HepG2 (cell line): ENCODE data around the gene GPR6. TPM values are rescaled to one million over a fixed set of nuclear protein-coding genes. Genes with fewer than 3 reads are reported as not detected.

Experiments
- ATAC-seq: fragments of 200-7000 bp; cut with Tn5 transposase; 3 replicates; pipeline ENCODE4 v1.9.1; 2020; ENCODE audit warnings: mild to moderate bottlenecking, moderate library complexity
- Bru-seq: library from RNA; stranded (reverse); fragments of 400-500 nt; gene quantifications from one replicate; lab custom pipeline; 2021; lab: Mats Ljungman, UMichigan
- BruChase-seq, 2 experiments: library from RNA; stranded (reverse); fragments of 400-500 nt; gene quantifications; one replicate each; lab custom pipeline; 2021; lab: Mats Ljungman, UMichigan
- BruUV-seq: library from RNA; stranded (reverse); fragments of 400-500 nt; replicated peaks from 2 replicates; lab custom pipeline; 2021; lab: Mats Ljungman, UMichigan
- CTCF ChIA-PET: fragments of 300-600 bp; formaldehyde crosslinking; extraction: SDS; loops from one replicate; lab custom pipeline; 2021; ENCODE audit warnings: low total read pairs, inconsistent platforms, low intra/inter-chr PET ratio; lab: Yijun Ruan, JAX
- POLR2A ChIA-PET: fragments of 350-600 bp; sonication (Branson Sonifier 250); formaldehyde crosslinking; loops from one replicate; lab custom pipeline; 2020; ENCODE audit warnings: antibody characterized with exemption, inconsistent platforms; lab: Yijun Ruan, JAX
- DNase-seq: peaks from one replicate; pipeline ENCODE4 v3.0.0-alpha.2; 2015; ENCODE audit warnings: low spot score
- FAIRE-seq: peaks from 3 replicates; lab custom pipeline; 2011; peaks lifted over from hg19 to GRCh38; lab: Jason Lieb, UNC
- H2AFZ ChIP-seq: one replicate; pipeline ENCODE4 v1.6.1; 2011; ENCODE audit warnings: low read length, inconsistent platforms
- H3K27ac ChIP-seq: fragments of 300-600 bp; 3 replicates; pipeline ENCODE4 v1.8.0; 2011; ENCODE audit warnings: mixed run types, mild to moderate bottlenecking, mixed read lengths, low read length, inconsistent platforms; ENCODE audit not compliant: insufficient read depth; ENCODE audit errors: extremely low read length
- H3K27me3 ChIP-seq, 2 experiments: fragments of 200-600 bp in 1 of 2; 2 replicates in 1 of 2; 3 replicates in 1 of 2; pipeline versions ENCODE4 v1.6.0 to v1.8.0; 2011; ENCODE audit warnings: low read length in 2 of 2, mild to moderate bottlenecking in 2 of 2, moderate library complexity in 2 of 2, inconsistent platforms in 1 of 2; ENCODE audit not compliant: insufficient read depth in 2 of 2, control insufficient read depth in 1 of 2
- H3K36me3 ChIP-seq, 2 experiments: fragments of 200-600 bp in 1 of 2; replicated peaks in 1 of 2; 2 replicates in 1 of 2; 3 replicates in 1 of 2; pipeline versions ENCODE4 v1.5.1 to v1.8.0; 2011; ENCODE audit warnings: low read length in 2 of 2, inconsistent platforms in 1 of 2; ENCODE audit not compliant: insufficient read depth in 2 of 2, control insufficient read depth in 1 of 2
- H3K4me1 ChIP-seq: 2 replicates; pipeline ENCODE4 v1.5.1; 2012; ENCODE audit warnings: low read length, inconsistent platforms; ENCODE audit not compliant: insufficient read depth
- H3K4me2 ChIP-seq: 2 replicates; pipeline ENCODE4 v1.6.0; 2011; ENCODE audit warnings: low read depth, low read length, inconsistent platforms
- H3K4me3 ChIP-seq, 3 experiments: fragments of 200-600 bp in 1 of 3; sonication (generic), shearing (Covaris generic) in 1 of 3; replicated peaks in 1 of 3; 2 replicates each; pipeline ENCODE4 v1.5.1; 2011 to 2016; ENCODE audit warnings: low read length in 3 of 3, inconsistent platforms in 2 of 3, low read depth in 2 of 3, mild to moderate bottlenecking in 2 of 3, control low read depth in 1 of 3, mixed read lengths in 1 of 3; ENCODE audit not compliant: insufficient read depth in 1 of 3
- H3K79me2 ChIP-seq: one replicate; pipeline ENCODE4 v1.6.1; 2011; ENCODE audit warnings: low read length, inconsistent platforms; ENCODE audit not compliant: insufficient read depth
- H3K9ac ChIP-seq: 2 replicates; pipeline ENCODE4 v1.6.0; 2011; ENCODE audit warnings: mild to moderate bottlenecking, low read depth, low read length, inconsistent platforms; ENCODE audit not compliant: insufficient read depth
- H3K9me3 ChIP-seq: 2 replicates; pipeline ENCODE4 v1.5.1; 2012; ENCODE audit warnings: mild to moderate bottlenecking, low read length
- H4K20me1 ChIP-seq: 2 replicates; pipeline ENCODE4 v1.6.0; 2011; ENCODE audit warnings: inconsistent platforms, mild to moderate bottlenecking, low read length, moderate library complexity; ENCODE audit not compliant: insufficient read depth
- BRCA1 ChIP-seq: sonication (generic); formaldehyde crosslinking; IDR thresholded peaks from 2 replicates; pipeline ENCODE4 v1.4.0; 2020; ENCODE audit warnings: missing genetic modification reagents
- CENPX ChIP-seq: sonication (generic); formaldehyde crosslinking; IDR thresholded peaks from 2 replicates; pipeline ENCODE4 v1.9.0; 2021; ENCODE audit warnings: mild to moderate bottlenecking, missing genetic modification reagents, moderate library complexity
- FOXC1 ChIP-seq: sonication (generic); formaldehyde crosslinking; IDR thresholded peaks from 2 replicates; pipeline ENCODE4 v1.8.0; 2022; ENCODE audit warnings: mild to moderate bottlenecking, missing genetic modification reagents, borderline replicate concordance
- HOXA9 ChIP-seq: sonication (generic); formaldehyde crosslinking; IDR thresholded peaks from 2 replicates; pipeline ENCODE4 v1.8.1; 2022; ENCODE audit warnings: missing genetic modification reagents, mild to moderate bottlenecking, moderate library complexity, borderline replicate concordance
- IKZF1 ChIP-seq: fragments of 450-650 bp; IDR thresholded peaks from 2 replicates; pipeline ENCODE4 v1.7.1; 2016
- KLF11 ChIP-seq: IDR thresholded peaks from 2 replicates; pipeline ENCODE4 v1.6.1; 2016; ENCODE audit warnings: missing compliant biosample characterization
- MAF1 ChIP-seq: sonication (generic); formaldehyde crosslinking; IDR thresholded peaks from 2 replicates; pipeline ENCODE4 v1.5.0; 2020; ENCODE audit warnings: missing genetic modification reagents, borderline replicate concordance
- PITX1 ChIP-seq: sonication (generic); formaldehyde crosslinking; IDR thresholded peaks from 2 replicates; pipeline ENCODE4 v1.5.1; 2020; ENCODE audit warnings: mild to moderate bottlenecking, missing genetic modification reagents
- SIX4 ChIP-seq: sonication (generic); formaldehyde crosslinking; IDR thresholded peaks from 2 replicates; pipeline ENCODE4 v1.4.0; 2020; ENCODE audit warnings: missing genetic modification reagents
- SMYD3 ChIP-seq: sonication (generic); formaldehyde crosslinking; IDR thresholded peaks from 2 replicates; pipeline ENCODE4 v1.8.1; 2023; ENCODE audit warnings: mild to moderate bottlenecking, missing genetic modification reagents
- U2AF1 ChIP-seq: fragments of 200-400 bp; formaldehyde crosslinking; optimal IDR thresholded peaks from 2 replicates; pipeline ENCODE3; 2017; ENCODE audit warnings: mild to moderate bottlenecking, low read depth, low read length
- ZFP37 ChIP-seq: sonication (generic); formaldehyde crosslinking; IDR thresholded peaks from 2 replicates; pipeline ENCODE4 v1.4.0; 2020; ENCODE audit warnings: missing genetic modification reagents, borderline replicate concordance
- ZNF550 ChIP-seq: sonication (generic); formaldehyde crosslinking; IDR thresholded peaks from 2 replicates; pipeline ENCODE4 v1.4.0; 2020; ENCODE audit warnings: mild to moderate bottlenecking, missing genetic modification reagents, borderline replicate concordance
- ZNF773 ChIP-seq: sonication (generic); formaldehyde crosslinking; IDR thresholded peaks from 2 replicates; pipeline ENCODE4 v1.4.0; 2020; ENCODE audit warnings: missing genetic modification reagents, borderline replicate concordance
- ZNF788 ChIP-seq: sonication (generic); formaldehyde crosslinking; IDR thresholded peaks from 2 replicates; pipeline ENCODE4 v1.5.0; 2020; ENCODE audit warnings: mild to moderate bottlenecking, missing genetic modification reagents, borderline replicate concordance
- ZNF841 ChIP-seq: sonication (generic); formaldehyde crosslinking; IDR thresholded peaks from 2 replicates; pipeline ENCODE4 v1.8.1; 2023; ENCODE audit warnings: missing genetic modification reagents, borderline replicate concordance
- ZSCAN21 ChIP-seq: sonication (generic); formaldehyde crosslinking; IDR thresholded peaks from 2 replicates; pipeline ENCODE4 v1.8.0; 2022; ENCODE audit warnings: mild to moderate bottlenecking, missing genetic modification reagents, moderate library complexity, borderline replicate concordance
- ZSCAN25 ChIP-seq: sonication (generic); formaldehyde crosslinking; IDR thresholded peaks from 2 replicates; pipeline ENCODE4 v1.8.0; 2022; ENCODE audit warnings: mild to moderate bottlenecking, missing genetic modification reagents
- WGBS: methylation state at CpG from one replicate; pipeline ENCODE4 v1.1.6; 2017; ENCODE audit warnings: low lambda C conversion rate; 5-methylcytosine and 5-hydroxymethylcytosine counted together
- in situ Hi-C: cut with HindIII; loops from 2 replicates; pipeline ENCODE4 v1.10.0; 2017; ENCODE audit warnings: low pct_unique_long_range_greater_than_20kb; ENCODE audit not compliant: extremely low pct_ligation_motif_present
- intact Hi-C: fragments of 100-400 bp; cut with micrococcal nuclease; formaldehyde crosslinking; loops from one replicate; pipeline ENCODE4 v1.10.0; 2022; ENCODE audit not compliant: unreplicated experiment
- long read RNA-seq, 2 experiments: library from RNA in 1 of 2; library from polyadenylated mRNA in 1 of 2; stranded (forward) in 1 of 2; unstranded in 1 of 2; transcript quantifications; one replicate each; pipeline ENCODE4 v2.0.0, GENCODE V29; 2019 to 2022
- polyA minus RNA-seq, 3 experiments: library from RNA; depleted of rRNA, polyadenylated mRNA; stranded (reverse); fragments of >200 nt; gene quantifications; 2 replicates each; pipeline ENCODE4 v1.2.3, GENCODE V29; 2011; ENCODE audit warnings: low replicate concordance in 1 of 3
- polyA plus RNA-seq, 8 experiments: library from polyadenylated mRNA; depleted of rRNA in 3 of 8; stranded (reverse) in 7 of 8; unstranded in 1 of 8; fragments of >200 nt; fragmentation: Illumina TruSeq in 4 of 8; extraction: Trizol in 4 of 8; gene quantifications; 2 replicates each; pipeline versions ENCODE4 v1.2.1 to v1.2.3, GENCODE V29; 2011 to 2016; ENCODE audit warnings: low read depth in 4 of 8, missing spikeins in 1 of 8, mixed read lengths in 1 of 8; ENCODE audit not compliant: insufficient read depth in 1 of 8
- total RNA-seq, 5 experiments: library from RNA; depleted of rRNA; stranded (reverse); fragments of >200 nt; fragmentation: Illumina TruSeq; extraction: Trizol; gene quantifications; 2 replicates each; pipeline ENCODE4 v1.2.3, GENCODE V29; 2016; ENCODE audit warnings: low read depth in 1 of 5
- TF ChIP-seq, protein P1 (sequence below): sonication (generic); formaldehyde crosslinking; IDR thresholded peaks from 2 replicates; pipeline ENCODE4 v1.8.1; 2023; ENCODE audit warnings: mild to moderate bottlenecking, missing genetic modification reagents, borderline replicate concordance
- TF ChIP-seq, protein P2 (sequence below): sonication (generic); formaldehyde crosslinking; IDR thresholded peaks from 2 replicates; pipeline ENCODE4 v1.8.1; 2023; ENCODE audit warnings: mild to moderate bottlenecking, missing genetic modification reagents

GPR6 gene
- total RNA-seq (2016; rRNA removed; fragmentation: Illumina TruSeq; extraction: Trizol) (not detected in 2 replicates), polyA plus RNA-seq (2011; rRNA removed) (not detected in 2 replicates), polyA minus RNA-seq (2011; rRNA and poly(A)+ RNA removed; ENCODE audit: low replicate concordance) (not detected in 2 replicates), Bru-seq, nascent RNA (not detected), BruChase-seq, experiment 1, labeled RNA remaining after a 6-hour chase (not detected), BruChase-seq, experiment 2, labeled RNA remaining after a 2-hour chase (not detected)
- not detected in 2 replicates for total RNA-seq (2016; cell fraction: cytosol; rRNA removed; fragmentation: Illumina TruSeq; extraction: Trizol; ENCODE audit: low read depth)
- total RNA-seq (2016; cell fraction: insoluble cytoplasmic fraction; rRNA removed; fragmentation: Illumina TruSeq; extraction: Trizol): not detected in 2 replicates
- not detected in 2 replicates for total RNA-seq (2016; cell fraction: membrane; rRNA removed; fragmentation: Illumina TruSeq; extraction: Trizol)
- not detected in 2 replicates for total RNA-seq (2016; cell fraction: nucleus; rRNA removed; fragmentation: Illumina TruSeq; extraction: Trizol)
- polyA plus RNA-seq (2011; cell fraction: cytosol; rRNA removed): not detected in 2 replicates
- not detected in 2 replicates for polyA plus RNA-seq (2011; cell fraction: nucleus; rRNA removed)
- polyA plus RNA-seq (2012): not detected in 2 replicates
- polyA plus RNA-seq (2016; cell fraction: cytosol; fragmentation: Illumina TruSeq; extraction: Trizol; ENCODE audit: low read depth): not detected in 2 replicates
- not detected in 2 replicates for polyA plus RNA-seq (2016; cell fraction: insoluble cytoplasmic fraction; fragmentation: Illumina TruSeq; extraction: Trizol; ENCODE audit: low read depth)
- polyA plus RNA-seq (2016; cell fraction: membrane; fragmentation: Illumina TruSeq; extraction: Trizol; ENCODE audit: low read depth): not detected in 2 replicates
- polyA plus RNA-seq (2016; cell fraction: nucleus; fragmentation: Illumina TruSeq; extraction: Trizol; ENCODE audit: insufficient read depth, low read depth): not detected in 2 replicates
- polyA minus RNA-seq (2011; cell fraction: cytosol; rRNA and poly(A)+ RNA removed): not detected in 2 replicates
- not detected in 2 replicates for polyA minus RNA-seq (2011; cell fraction: nucleus; rRNA and poly(A)+ RNA removed)
- long read RNA-seq, experiment 1: 0 reads
- long read RNA-seq, experiment 2: 0 reads

DNA sequence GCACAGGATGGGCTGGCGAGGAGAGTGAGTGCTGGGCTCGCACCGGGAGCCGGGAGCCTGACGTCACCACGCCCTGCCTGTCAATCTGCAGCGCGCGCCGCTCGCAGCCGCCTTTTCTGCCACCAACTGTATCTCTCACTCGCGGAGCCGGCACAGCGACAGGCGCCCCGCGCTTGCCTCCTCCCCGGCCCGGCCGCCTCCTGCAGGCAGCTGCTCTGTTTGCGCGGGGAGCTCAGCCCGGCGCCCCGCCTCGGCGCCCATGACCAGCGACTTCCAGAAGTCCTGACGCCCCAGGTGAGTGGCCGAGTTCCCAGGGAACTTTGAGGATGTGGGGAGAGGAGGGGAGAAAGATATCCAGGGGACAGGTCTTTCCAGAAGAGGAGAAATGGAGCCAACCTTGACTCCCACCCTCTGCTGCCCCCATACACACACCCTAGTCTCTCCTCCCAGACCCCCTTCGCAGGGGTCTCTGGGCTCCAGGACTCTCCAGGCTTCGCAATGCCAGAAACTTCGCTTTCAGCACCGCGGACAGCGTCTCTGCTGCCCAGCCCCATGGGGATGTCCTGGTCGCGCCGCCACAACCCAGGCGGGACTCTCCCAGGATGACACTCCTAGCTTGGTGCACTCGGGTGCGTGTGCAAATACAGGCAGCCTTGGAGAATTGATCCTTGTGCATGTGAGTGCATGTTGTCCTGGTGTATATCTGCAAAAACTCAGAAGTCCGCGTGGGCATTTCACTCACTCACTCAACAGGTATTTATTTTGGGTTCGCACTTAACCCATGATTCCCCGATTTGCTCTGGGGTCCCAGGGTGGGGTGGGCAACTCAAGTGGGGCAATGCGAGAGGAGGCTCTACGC lies at the start of gene GPR6:
Gene GPR6, plus strand, starts transcription at position 138 of the 859 bp plus-strand sequence. CDS start 802 bp downstream, outside the sequence.
- no peak within 1 kb of the TSS for H3K4me3 ChIP-seq
- ATAC-seq: peak; percentile 98
- no peaks in the 10 kb centered on the region for H3K4me1 ChIP-seq
- H3K36me3 ChIP-seq: no peaks in the 10 kb centered on the region
- no peaks in the 10 kb centered on the region; a peak in 1 of 5 replicates for H3K27me3 ChIP-seq
- H3K4me2 ChIP-seq: no peak within 1 kb of the TSS
- in situ Hi-C loops (no loop called here), intact Hi-C loops (no loop called here)
- FAIRE-seq: no peak
- H4K20me1 ChIP-seq: no peaks in the 10 kb centered on the region
- no TSS peak for BruUV-seq
- CTCF ChIA-PET: no interaction called here
- 27% methylated on average over 42 of the region's 50 CpGs for WGBS
- POLR2A ChIA-PET: no interaction called here
- no peak within 1 kb of the TSS for H3K27ac ChIP-seq
- DNase-seq: peak; percentile 24
- H3K79me2 ChIP-seq: no peaks in the 10 kb centered on the region
- H3K9ac ChIP-seq: no peak within 1 kb of the TSS
- no peaks in the 10 kb centered on the region for H3K9me3 ChIP-seq
- no peak within 1 kb of the TSS for H2AFZ ChIP-seq
- TF ChIP-seq ZFP37 (CRISPR knock-in tag) (peak; percentile 89; the same call in 1 of the 2 replicates), FOXC1 (CRISPR knock-in tag) (no peak; the same call in 1 of the 2 replicates), ZNF788 (0 out of 2 replicates have a peak, but pooled peaks have one; percentile 21), ZNF773 (CRISPR knock-in tag) (peak; percentile 84; the same call in 1 of the 2 replicates), KLF11 (peak; percentile 96), PITX1 (CRISPR knock-in tag) (0 out of 2 replicates have a peak, but pooled peaks have one; percentile 18), ZSCAN25 (CRISPR knock-in tag) (0 out of 2 replicates have a peak, but pooled peaks have one; percentile 47), HOXA9 (0 out of 2 replicates have a peak, but pooled peaks have one; percentile 49), ZNF550 (CRISPR knock-in tag) (no peak), SIX4 (CRISPR knock-in tag) (peak; percentile 56; the same call in 1 of the 2 replicates), ZNF841 (CRISPR knock-in tag) (no peak), BRCA1 (CRISPR knock-in tag) (peak; percentile 97), IKZF1 (no peak), ZSCAN21 (CRISPR knock-in tag) (peak; percentile 60; the same call in 1 of the 2 replicates), U2AF1 (no peak), CENPX (CRISPR knock-in tag) (no peak), MAF1 (CRISPR knock-in tag) (peak; percentile 72; the same call in 1 of the 2 replicates), SMYD3 (CRISPR knock-in tag) (no peak)
- TF ChIP-seq, protein P1, sequence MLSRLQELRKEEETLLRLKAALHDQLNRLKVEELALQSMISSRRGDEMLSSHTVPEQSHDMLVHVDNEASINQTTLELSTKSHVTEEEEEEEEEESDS (CRISPR knock-in tag): no peak
- TF ChIP-seq, protein P2, sequence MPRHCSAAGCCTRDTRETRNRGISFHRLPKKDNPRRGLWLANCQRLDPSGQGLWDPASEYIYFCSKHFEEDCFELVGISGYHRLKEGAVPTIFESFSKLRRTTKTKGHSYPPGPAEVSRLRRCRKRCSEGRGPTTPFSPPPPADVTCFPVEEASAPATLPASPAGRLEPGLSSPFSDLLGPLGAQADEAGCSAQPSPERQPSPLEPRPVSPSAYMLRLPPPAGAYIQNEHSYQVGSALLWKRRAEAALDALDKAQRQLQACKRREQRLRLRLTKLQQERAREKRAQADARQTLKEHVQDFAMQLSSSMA: no peak
